Neuron (in vitro differentiated cells): Measurements from ENCODE around the gene FERMT1.
A peak's percentile ranks its signal among the peaks of the same experiment; 100 is the strongest.
"Not testable (repeated sequence)": the region's sequence is repeated elsewhere in the genome, so short reads cannot be mapped to it uniquely, and the experiment has no call there.

ENCODE experiments used
- H2AFZ ChIP-seq: one replicate; pipeline ENCODE4 v1.6.1; 2013; ENCODE audit warnings: low read depth, mild to moderate bottlenecking, inconsistent platforms, low read length, moderate library complexity
- H3K27me3 ChIP-seq: one replicate; pipeline ENCODE4 v1.6.1; 2013; ENCODE audit warnings: low read length; ENCODE audit not compliant: insufficient read depth
- H3K36me3 ChIP-seq: one replicate; pipeline ENCODE4 v1.6.1; 2013; ENCODE audit warnings: low read length; ENCODE audit not compliant: insufficient read depth
- H3K4me1 ChIP-seq: one replicate; pipeline ENCODE4 v1.6.1; 2013; ENCODE audit warnings: low read length; ENCODE audit not compliant: insufficient read depth
- H3K4me3 ChIP-seq: 2 replicates; pipeline ENCODE4 v1.5.1; 2013; ENCODE audit warnings: mild to moderate bottlenecking, low read length, moderate library complexity
- H3K9me3 ChIP-seq: one replicate; pipeline ENCODE4 v1.6.1; 2013; ENCODE audit warnings: low read length

FERMT1 gene

GRCh38 chr20:6134592-6134991, 11.8 kb upstream of the FERMT1 start:
- Histone ChIP-seq H3K9me3 (no peaks in the 10 kb centered on the region), H3K4me3 (no peak overlapping the region), H3K27me3 (no peaks in the 10 kb centered on the region), H3K4me1 (no peaks in the 10 kb centered on the region), H3K36me3 (no peaks in the 10 kb centered on the region), H2AFZ (no peak overlapping the region)

- H3K27me3 ChIP-seq = peaks cover 7% of the 10 kb centered on the region
- H2AFZ ChIP-seq = no peak overlapping the region
- H3K4me1 ChIP-seq = no peaks in the 10 kb centered on the region
- no peak overlapping the region for H3K4me3 ChIP-seq
- no peaks in the 10 kb centered on the region for H3K36me3 ChIP-seq
- no peaks in the 10 kb centered on the region for H3K9me3 ChIP-seq
Measured at GRCh38 chr20:6130045-6130444, 7.2 kb upstream of the FERMT1 start.

DNA sequence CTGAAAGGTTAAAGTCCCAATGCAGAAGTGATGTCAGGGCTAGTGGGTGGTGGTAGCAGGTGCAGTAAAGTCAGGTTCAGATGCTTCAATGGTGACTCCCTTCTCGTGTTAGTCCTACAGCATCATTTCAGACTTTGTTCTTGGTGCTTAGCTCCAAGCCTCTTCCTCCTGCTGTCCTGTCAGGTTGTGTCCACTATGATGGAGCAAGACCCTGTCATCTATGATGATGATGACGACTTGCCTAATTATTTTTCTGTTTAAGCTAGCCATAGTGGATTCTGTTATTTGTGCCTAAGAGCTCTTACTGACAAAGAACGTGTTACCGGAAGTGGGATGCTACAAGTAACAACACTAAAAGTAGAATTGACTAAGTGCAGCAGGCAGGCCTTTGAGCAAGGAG, 5.0 kb upstream of the FERMT1 start:
- no peak overlapping the region for H3K4me3 ChIP-seq
- no peaks in the 10 kb centered on the region for H3K36me3 ChIP-seq
- H3K27me3 ChIP-seq = peaks cover 17% of the 10 kb centered on the region
- no peaks in the 10 kb centered on the region for H3K9me3 ChIP-seq
- peaks cover 1% of the 10 kb centered on the region for H3K4me1 ChIP-seq
- H2AFZ ChIP-seq = no peak overlapping the region

GRCh38 chr20:6126846-6127245, 4.0 kb upstream of the FERMT1 start:
- Histone ChIP-seq H2AFZ (no peak overlapping the region), H3K4me1 (peaks cover 8% of the 10 kb centered on the region), H3K9me3 (no peaks in the 10 kb centered on the region), H3K27me3 (peaks cover 27% of the 10 kb centered on the region), H3K36me3 (no peaks in the 10 kb centered on the region), H3K4me3 (no peak overlapping the region)

- H3K4me1 ChIP-seq = peaks cover 8% of the 10 kb centered on the region
- H3K36me3 ChIP-seq = no peaks in the 10 kb centered on the region
- no peaks in the 10 kb centered on the region for H3K9me3 ChIP-seq
- peaks cover 34% of the 10 kb centered on the region for H3K27me3 ChIP-seq
- H3K4me3 ChIP-seq = no peak overlapping the region
- peak overlapping the region; percentile 73 for H2AFZ ChIP-seq
Measured at GRCh38 chr20:6123649-6124014, 802 bp upstream of the FERMT1 start.

DNA sequence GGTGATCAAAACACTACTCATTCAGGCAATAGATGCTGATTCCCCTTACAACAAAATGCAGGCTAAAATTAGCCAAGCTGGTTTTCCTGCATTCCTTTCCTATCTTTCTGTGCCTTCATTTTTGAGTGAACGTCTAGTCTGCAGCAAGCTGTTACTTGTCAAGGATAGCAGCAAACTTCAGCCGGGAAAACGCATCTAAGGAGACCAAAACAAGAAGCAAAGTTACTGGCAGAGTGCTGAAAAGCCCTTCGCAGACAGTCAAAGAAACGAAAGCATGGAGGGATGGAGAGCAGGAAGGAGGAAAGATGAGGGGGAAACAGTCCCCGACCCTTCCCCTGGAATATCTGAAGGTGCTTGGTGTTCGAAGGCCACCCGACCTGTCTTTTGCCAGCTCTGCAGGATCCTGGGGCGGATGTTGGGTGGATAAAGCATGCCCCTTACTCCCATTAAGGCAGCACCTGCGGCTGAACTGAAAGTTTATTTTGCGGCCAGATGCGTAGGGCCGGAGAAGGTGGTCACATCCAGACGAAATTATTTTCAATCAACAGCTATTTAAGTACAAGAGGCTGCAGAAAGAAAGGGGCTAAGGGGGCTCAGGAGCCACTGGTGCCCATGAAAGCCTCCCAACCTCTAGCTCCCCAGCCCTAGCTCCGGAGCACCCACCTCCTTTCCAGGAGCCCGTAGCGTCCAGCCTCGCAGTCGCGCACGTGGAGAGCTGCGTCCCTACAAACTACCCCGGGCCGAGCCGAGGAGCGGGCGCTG, 538 bp downstream of the FERMT1 start:
- H3K4me3 ChIP-seq = peak overlapping the region; percentile 22
- no peaks in the 10 kb centered on the region for H3K9me3 ChIP-seq
- H3K36me3 ChIP-seq = no peaks in the 10 kb centered on the region
- H3K4me1 ChIP-seq = peaks cover 8% of the 10 kb centered on the region
- peaks cover 27% of the 10 kb centered on the region for H3K27me3 ChIP-seq
- H2AFZ ChIP-seq = peak overlapping the region; percentile 73

- peaks cover 27% of the 10 kb centered on the region for H3K27me3 ChIP-seq
- H3K9me3 ChIP-seq = no peaks in the 10 kb centered on the region
- H3K36me3 ChIP-seq = no peaks in the 10 kb centered on the region
- peaks cover 8% of the 10 kb centered on the region for H3K4me1 ChIP-seq
- no peak overlapping the region for H2AFZ ChIP-seq
- H3K4me3 ChIP-seq = no peak overlapping the region
Measured at GRCh38 chr20:6121504-6121903, 1.3 kb downstream of the FERMT1 start.

DNA sequence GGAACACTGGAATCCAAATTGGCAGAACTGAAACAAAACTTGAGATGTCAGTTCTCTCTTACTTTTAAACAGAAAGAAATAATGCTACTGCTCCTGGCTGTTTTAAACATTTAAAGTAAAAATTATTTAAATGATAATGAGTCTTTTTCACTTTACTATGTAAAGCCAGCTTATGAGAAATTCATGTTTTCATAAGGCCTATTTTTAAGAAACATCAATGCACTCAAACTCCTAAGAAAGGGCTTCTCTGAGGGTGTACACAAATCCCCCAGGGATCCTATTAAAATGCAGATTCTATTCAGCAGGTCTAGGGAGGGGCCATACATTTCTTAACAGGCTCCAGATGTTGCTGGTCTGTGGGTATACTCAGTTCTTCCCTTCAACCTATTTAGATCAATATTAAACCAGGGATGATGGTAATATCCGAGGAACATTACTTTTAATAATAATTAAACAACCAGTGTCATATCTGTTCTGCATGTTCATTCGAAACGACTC, 2.3 kb downstream of the FERMT1 start:
- H3K4me1 ChIP-seq = peaks cover 8% of the 10 kb centered on the region
- peaks cover 27% of the 10 kb centered on the region for H3K27me3 ChIP-seq
- no peak overlapping the region for H2AFZ ChIP-seq
- no peaks in the 10 kb centered on the region for H3K9me3 ChIP-seq
- H3K36me3 ChIP-seq = no peaks in the 10 kb centered on the region
- no peak overlapping the region for H3K4me3 ChIP-seq

- peaks cover 6% of the 10 kb centered on the region for H3K27me3 ChIP-seq
- no peaks in the 10 kb centered on the region for H3K9me3 ChIP-seq
- H3K4me3 ChIP-seq = no peak overlapping the region
- H3K4me1 ChIP-seq = no peaks in the 10 kb centered on the region
- no peak overlapping the region for H2AFZ ChIP-seq
- H3K36me3 ChIP-seq = no peaks in the 10 kb centered on the region
Measured at GRCh38 chr20:6116758-6117157, 6.1 kb downstream of the FERMT1 start.

GRCh38 chr20:6115221-6115895, 7.5 kb downstream of the FERMT1 start:
- Histone ChIP-seq H3K4me1 (no peaks in the 10 kb centered on the region), H3K36me3 (no peaks in the 10 kb centered on the region), H3K4me3 (no peak overlapping the region), H3K27me3 (no peaks in the 10 kb centered on the region), H2AFZ (no peak overlapping the region), H3K9me3 (no peaks in the 10 kb centered on the region)

DNA sequence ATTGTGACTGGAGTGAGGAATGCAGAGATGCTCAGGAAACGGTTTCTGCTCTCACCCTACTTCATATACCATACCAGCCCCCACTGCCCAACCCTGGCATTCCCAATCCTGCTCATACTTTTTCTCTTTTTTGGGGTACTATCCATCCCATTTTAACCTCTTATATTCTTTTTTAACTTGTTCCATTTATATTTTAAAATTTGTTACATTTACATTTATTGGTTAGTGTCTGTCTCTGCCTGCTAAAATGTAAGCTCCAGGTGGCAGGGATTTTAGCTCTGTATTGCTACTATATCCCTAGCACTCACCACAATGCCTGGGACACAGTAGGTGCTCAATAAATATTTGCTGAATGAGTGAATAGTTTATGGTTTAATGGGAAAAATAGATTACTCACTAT, 8.1 kb downstream of the FERMT1 start:
- no peaks in the 10 kb centered on the region for H3K27me3 ChIP-seq
- no peak overlapping the region for H3K4me3 ChIP-seq
- H2AFZ ChIP-seq = no peak overlapping the region

GRCh38 chr20:6113951-6114350, 8.9 kb downstream of the FERMT1 start:
- Histone ChIP-seq H2AFZ (no peak overlapping the region), H3K27me3 (no peaks in the 10 kb centered on the region), H3K4me3 (no peak overlapping the region), H3K4me1 (no peaks in the 10 kb centered on the region), H3K36me3 (no peaks in the 10 kb centered on the region), H3K9me3 (no peaks in the 10 kb centered on the region)

More for the DNA sequence above, 8.1 kb downstream of the FERMT1 start:
- no peaks in the 10 kb centered on the region for H3K36me3 ChIP-seq
- no peaks in the 10 kb centered on the region for H3K4me1 ChIP-seq
- H3K9me3 ChIP-seq = no peaks in the 10 kb centered on the region

GRCh38 chr20:6112965-6113364, 9.9 kb downstream of the FERMT1 start:
- H3K4me3 ChIP-seq, H3K27me3 ChIP-seq, H2AFZ ChIP-seq, H3K9me3 ChIP-seq, H3K4me1 ChIP-seq, H3K36me3 ChIP-seq: not testable (repeated sequence)
